Subcutaneous adipose tissue (tissue), 4 donors: ENCODE data around the gene ZNF502. TPM values are rescaled to one million over a fixed set of nuclear protein-coding genes. Genes with fewer than 3 reads are reported as not detected.

ENCODE experiments used
- total RNA-seq, 4 donors: library from RNA; depleted of rRNA; stranded (reverse); fragments of >200 nt; gene quantifications; one replicate each; pipeline ENCODE4 v1.1.0, GENCODE V29; 2016
- TF ChIP-seq, protein P1 (sequence below): fragments of 450-650 bp; IDR thresholded peaks from one replicate; pipeline ENCODE4 v1.5.1; 2016; ENCODE audit warnings: low read depth, mild to moderate bottlenecking, control low read depth, antibody characterized with exemption, moderate library complexity

ZNF502 gene
- total RNA-seq, 4 donors from 2014 or later = 3.9 to 6.2 (median 4.6) TPM

DNA sequence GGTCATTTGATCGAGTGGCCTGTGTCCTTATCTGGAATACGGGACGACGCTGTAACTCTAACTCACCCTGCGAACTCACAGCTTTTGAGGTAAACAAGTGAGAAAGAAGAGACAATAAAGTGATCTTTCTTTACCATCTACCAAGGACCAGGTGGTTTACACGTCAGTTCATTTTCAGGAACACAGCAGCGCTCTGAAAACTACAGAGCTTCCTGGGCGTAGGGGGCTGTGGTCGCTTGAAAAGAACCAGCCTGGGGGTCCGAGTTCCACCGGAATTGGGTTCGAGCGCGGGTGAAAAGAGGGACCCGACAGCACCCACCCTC is 48.6 kb downstream of the ZNF502 start:
- TF ChIP-seq, protein P1, sequence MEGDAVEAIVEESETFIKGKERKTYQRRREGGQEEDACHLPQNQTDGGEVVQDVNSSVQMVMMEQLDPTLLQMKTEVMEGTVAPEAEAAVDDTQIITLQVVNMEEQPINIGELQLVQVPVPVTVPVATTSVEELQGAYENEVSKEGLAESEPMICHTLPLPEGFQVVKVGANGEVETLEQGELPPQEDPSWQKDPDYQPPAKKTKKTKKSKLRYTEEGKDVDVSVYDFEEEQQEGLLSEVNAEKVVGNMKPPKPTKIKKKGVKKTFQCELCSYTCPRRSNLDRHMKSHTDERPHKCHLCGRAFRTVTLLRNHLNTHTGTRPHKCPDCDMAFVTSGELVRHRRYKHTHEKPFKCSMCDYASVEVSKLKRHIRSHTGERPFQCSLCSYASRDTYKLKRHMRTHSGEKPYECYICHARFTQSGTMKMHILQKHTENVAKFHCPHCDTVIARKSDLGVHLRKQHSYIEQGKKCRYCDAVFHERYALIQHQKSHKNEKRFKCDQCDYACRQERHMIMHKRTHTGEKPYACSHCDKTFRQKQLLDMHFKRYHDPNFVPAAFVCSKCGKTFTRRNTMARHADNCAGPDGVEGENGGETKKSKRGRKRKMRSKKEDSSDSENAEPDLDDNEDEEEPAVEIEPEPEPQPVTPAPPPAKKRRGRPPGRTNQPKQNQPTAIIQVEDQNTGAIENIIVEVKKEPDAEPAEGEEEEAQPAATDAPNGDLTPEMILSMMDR = no peak

DNA sequence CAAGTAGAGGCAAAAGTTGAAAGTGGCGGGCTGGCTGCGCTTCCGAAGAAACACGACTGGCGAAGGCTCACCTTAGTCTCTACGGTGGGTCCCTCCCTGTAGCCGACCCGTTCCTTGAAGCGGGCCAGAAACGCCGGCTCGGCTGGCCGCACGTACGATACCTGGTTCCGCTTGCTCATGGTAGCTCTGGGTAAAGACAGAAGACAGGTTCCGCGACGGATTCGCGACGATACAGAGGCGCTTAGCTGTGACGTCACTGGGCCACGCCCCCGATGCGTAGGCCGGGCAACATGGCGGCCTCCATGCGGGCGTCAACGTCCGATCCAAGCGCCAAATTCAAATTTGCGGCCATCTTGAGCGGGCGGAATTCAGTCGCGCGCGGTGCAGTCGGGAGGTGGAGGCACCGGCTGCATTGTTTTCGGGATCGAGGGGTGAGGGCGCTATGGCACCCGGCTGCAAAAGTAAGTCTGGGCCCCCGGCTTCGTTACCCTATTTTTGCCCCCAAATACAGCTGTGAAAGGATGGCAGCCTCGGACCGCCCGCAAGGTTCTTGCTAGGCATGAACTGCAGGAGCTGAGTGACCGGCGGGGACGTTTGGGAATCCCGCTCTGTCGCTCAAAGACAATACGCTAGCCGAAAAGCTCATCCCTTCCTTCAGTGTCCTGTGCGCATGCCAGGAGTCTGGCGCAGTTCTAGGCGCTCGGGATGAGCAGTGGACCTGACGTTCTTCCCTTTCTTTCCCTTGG is 49.1 kb downstream of the ZNF502 start, which contains the start of the genes KIAA1143 and KIF15:
Gene KIAA1143 (minus strand): TSS at position 196 of the 746 bp plus-strand sequence. CDS start 17 bp downstream, at position 179.
Gene KIF15 (plus strand): TSS at position 371 of the 746 bp plus-strand sequence. CDS start 72 bp downstream, at position 443.
- TF ChIP-seq, protein P1 = no peak

DNA sequence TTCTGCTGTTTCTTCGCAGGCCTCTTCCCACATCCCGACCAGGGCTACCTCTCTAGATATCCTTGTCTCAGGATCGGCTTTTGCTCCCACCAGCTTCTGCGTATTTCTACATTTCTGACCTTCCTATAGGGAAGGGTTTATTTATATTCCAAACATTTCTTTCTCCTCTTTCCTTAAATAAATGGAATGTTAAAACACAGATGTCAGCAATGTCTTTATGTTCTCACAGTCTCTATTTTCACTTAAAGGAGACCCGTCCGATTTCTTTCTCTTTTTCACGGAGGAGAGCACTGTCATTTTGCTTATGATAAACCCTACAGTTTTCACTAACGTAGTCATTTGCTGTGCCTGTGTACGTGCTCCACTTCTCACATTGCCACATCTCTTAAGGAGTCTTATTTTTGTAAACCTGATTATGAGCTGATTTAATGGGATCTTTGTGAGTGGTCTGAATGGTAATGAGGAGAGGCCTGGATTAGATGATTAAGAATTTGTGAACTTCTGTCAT is 49.8 kb downstream of the ZNF502 start:
- TF ChIP-seq, protein P1 = no peak

DNA sequence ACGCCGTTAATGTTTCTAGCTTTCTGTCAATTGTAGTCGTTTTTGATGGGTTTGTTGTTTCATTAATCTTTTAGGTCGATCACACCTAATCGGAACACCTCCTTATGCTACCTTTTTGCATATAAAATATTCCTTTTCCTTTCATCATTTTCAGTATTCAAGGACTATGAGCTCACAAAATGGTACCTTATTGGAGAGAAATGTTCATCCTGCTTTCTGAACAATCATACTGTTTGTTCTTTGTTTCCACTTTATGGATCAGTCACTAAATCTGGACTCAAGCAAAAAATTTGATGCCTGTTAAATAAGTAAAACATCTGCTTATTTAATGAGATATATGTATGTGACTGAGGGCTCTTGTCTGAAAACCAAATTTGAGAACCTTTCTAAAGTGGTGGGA is 50.2 kb downstream of the ZNF502 start:
- TF ChIP-seq, protein P1 = no peak

DNA sequence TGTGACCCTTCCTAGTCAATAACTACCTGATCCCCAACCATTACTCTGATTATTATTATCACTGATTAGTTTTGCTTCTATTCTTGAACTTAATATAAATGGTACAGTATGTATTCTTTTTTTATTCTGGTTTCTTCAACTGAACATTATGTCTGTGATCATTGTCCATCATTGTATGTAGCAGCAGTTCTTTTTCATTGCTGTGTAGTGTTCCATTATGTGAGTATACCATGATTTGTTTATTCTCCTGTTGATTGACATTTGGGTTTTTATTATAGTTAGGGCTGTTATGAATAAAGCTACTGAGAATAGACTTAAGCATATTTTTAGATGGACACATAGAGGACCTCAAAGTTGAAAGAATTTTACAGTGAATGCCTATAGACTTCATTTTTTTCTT is 51.8 kb downstream of the ZNF502 start:
- TF ChIP-seq, protein P1 = no peak

DNA sequence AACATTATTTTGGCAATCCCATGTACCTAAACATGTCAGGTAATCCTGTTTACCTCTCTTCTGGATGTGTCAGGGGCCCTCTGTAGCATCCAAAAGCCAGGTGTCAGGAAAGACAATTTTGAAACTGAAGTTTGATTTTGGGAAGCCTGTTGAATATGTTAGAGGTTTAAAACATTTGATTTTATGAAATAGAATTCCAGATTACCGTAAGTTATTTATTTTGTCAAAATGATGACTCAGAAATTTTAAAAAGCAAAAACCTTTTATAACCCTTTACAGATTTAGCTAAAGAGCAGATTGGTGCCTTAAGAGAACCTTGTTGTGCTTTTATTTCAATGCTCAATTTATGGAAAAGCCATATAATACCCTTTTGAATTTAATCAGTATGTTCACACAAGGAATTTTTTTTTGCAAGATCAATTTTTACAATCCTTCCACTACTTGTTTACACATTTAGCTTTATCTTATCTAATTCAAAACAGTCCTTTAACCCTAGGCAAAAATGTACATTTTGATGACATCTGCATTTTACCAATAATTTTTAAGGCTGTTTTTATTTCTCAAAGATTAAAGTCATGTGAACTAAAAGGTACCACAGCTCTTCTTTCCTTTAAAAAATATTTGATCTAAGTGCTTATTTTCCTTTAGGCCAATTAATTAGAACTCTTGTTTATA is 59.1 kb downstream of the ZNF502 start:
- TF ChIP-seq, protein P1 = no peak

DNA sequence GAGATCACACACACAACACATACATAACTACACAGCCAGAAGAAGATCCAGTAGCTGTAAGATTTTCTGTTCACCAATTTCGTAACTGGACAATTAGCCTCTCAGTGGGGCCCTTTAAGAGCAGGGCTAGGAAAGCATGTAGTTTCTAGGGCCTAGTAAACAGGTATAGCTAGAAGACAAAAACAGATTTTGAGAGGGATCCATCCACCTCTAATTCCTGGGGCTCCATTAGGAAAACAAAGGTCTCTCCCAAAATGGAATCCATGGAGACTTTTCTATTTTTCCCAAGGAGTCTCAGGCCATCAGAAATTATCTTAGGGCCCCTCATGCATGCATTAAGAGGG is 59.6 kb downstream of the ZNF502 start:
- TF ChIP-seq, protein P1 = no peak
